ENCODE results near the gene TJP1. TPM values are rescaled to one million over a fixed set of nuclear protein-coding genes. Genes with fewer than 3 reads are reported as not detected.

TJP1 gene
- total RNA-seq, 3 donors from 2014 or later (not counting 1 experiment from before 2014, with no cell fraction given): not detected

DNA sequence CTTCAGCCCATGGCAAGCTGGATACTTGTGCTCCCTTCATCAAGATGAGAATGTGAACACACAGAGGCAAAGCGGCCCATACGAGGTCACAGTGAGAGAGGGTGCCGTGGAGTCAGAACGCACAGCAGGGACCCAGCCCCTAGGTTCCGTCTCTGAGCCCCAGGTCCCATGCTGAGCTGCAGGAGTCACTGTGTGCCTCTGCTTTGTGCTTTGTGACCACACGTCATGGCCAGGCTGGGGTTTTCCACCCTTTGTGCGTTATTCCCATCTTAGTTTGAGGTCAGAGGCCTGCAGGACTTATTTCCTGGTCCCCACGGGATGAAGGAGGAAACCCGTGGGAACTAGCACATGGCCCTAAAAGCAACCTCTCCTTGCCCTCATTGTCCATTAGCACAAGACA, 140.3 kb downstream of the TJP1 start:
- Mint-ChIP-seq H3K4me3 (no peak overlapping the region), H3K36me3 (no peaks in the 10 kb centered on the region), H3K27ac (no peak overlapping the region), H3K4me1 (peaks cover 7 to 13% of the 10 kb centered on the region in 2 donors), H3K9me3 (no peaks in the 10 kb centered on the region), H3K27me3 (ENCODE audit: low read depth in 2 of 2) (peaks cover 7 to 19% of the 10 kb centered on the region in 2 donors)
- TF ChIP-seq, protein P1, sequence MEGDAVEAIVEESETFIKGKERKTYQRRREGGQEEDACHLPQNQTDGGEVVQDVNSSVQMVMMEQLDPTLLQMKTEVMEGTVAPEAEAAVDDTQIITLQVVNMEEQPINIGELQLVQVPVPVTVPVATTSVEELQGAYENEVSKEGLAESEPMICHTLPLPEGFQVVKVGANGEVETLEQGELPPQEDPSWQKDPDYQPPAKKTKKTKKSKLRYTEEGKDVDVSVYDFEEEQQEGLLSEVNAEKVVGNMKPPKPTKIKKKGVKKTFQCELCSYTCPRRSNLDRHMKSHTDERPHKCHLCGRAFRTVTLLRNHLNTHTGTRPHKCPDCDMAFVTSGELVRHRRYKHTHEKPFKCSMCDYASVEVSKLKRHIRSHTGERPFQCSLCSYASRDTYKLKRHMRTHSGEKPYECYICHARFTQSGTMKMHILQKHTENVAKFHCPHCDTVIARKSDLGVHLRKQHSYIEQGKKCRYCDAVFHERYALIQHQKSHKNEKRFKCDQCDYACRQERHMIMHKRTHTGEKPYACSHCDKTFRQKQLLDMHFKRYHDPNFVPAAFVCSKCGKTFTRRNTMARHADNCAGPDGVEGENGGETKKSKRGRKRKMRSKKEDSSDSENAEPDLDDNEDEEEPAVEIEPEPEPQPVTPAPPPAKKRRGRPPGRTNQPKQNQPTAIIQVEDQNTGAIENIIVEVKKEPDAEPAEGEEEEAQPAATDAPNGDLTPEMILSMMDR (IDR thresholded peaks at IDR 0.05): no peak
- no peak overlapping the region for H3K27ac ChIP-seq (ENCODE audit: low read length)
- no peaks in the 10 kb centered on the region for H3K9me3 ChIP-seq (ENCODE audit: control insufficient read depth, insufficient read depth, low read length)
- H3K27me3 ChIP-seq (ENCODE audit: control insufficient read depth, insufficient read depth, low read length): no peaks in the 10 kb centered on the region
- 86% methylated on average over 9 of the region's 9 CpGs for WGBS (ENCODE audit: insufficient coverage)
- intact Hi-C loops (cut with micrococcal nuclease): no loop called here
- ATAC-seq (no peak), DNase-seq (no peak)
- H3K4me1 ChIP-seq (ENCODE audit: control insufficient read depth, insufficient read depth, low read length): peaks cover 14% of the 10 kb centered on the region
- H3K4me3 ChIP-seq (ENCODE audit: low read length): no peak overlapping the region
- no peaks in the 10 kb centered on the region for H3K36me3 ChIP-seq (ENCODE audit: control insufficient read depth, insufficient read depth, low read length)

DNA sequence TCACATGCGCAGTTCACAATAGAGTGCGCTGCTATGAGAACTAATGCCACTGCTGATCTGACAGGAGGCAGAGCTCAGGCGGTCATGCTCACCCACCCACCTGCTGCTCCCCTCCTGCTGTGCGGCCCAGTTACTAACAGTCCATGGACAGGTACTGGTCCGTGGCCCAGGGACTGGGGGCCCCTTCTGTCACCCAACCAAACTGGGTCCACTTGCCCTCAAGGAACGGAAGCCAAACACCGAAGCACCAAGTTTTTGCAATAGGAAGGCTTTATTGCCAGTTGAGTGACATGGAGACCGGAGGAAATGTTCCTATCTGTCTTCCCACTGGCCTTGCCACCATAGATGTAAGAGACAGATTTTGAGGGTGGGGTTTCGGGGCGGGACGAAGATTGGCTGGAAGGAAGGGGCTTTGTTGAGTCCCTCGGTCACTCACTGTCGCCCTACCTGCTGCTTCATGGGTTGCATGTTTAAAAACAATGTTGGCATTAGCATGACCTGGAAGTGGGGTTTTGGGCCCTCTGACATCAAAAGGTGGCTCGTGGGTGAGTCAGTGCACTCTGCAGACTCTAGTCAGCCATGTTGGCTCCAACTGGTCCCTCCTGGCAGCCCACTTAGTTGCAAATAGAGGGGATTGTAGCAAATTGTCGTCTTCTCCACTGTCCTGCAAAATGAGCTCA, 141.0 kb downstream of the TJP1 start:
- no peaks in the 10 kb centered on the region for H3K36me3 Mint-ChIP-seq
- Histone ChIP-seq H3K36me3 (ENCODE audit: control insufficient read depth, insufficient read depth, low read length) (no peaks in the 10 kb centered on the region), H3K9me3 (ENCODE audit: control insufficient read depth, insufficient read depth, low read length) (no peaks in the 10 kb centered on the region), H3K4me3 (ENCODE audit: low read length) (no peak overlapping the region), H3K27me3 (ENCODE audit: control insufficient read depth, insufficient read depth, low read length) (no peaks in the 10 kb centered on the region), H3K27ac (ENCODE audit: low read length) (no peak overlapping the region), H3K4me1 (ENCODE audit: control insufficient read depth, insufficient read depth, low read length) (peaks cover 14% of the 10 kb centered on the region)
- TF ChIP-seq, protein P1 (IDR thresholded peaks at IDR 0.05): no peak
- intact Hi-C loops (cut with micrococcal nuclease): no loop called here
- whole genome bisulfite sequencing (ENCODE audit: insufficient coverage): 86% methylated on average over 15 of the region's 15 CpGs
- ATAC-seq (no peak), DNase-seq (no peak)
- H3K4me3 Mint-ChIP-seq: no peak overlapping the region
- no peaks in the 10 kb centered on the region for H3K9me3 Mint-ChIP-seq
- peaks cover 7 to 13% of the 10 kb centered on the region in 2 donors for H3K4me1 Mint-ChIP-seq
- H3K27ac Mint-ChIP-seq: no peak overlapping the region
- H3K27me3 Mint-ChIP-seq (ENCODE audit: low read depth in 2 of 2): peaks cover 7 to 21% of the 10 kb centered on the region in 2 donors

DNA sequence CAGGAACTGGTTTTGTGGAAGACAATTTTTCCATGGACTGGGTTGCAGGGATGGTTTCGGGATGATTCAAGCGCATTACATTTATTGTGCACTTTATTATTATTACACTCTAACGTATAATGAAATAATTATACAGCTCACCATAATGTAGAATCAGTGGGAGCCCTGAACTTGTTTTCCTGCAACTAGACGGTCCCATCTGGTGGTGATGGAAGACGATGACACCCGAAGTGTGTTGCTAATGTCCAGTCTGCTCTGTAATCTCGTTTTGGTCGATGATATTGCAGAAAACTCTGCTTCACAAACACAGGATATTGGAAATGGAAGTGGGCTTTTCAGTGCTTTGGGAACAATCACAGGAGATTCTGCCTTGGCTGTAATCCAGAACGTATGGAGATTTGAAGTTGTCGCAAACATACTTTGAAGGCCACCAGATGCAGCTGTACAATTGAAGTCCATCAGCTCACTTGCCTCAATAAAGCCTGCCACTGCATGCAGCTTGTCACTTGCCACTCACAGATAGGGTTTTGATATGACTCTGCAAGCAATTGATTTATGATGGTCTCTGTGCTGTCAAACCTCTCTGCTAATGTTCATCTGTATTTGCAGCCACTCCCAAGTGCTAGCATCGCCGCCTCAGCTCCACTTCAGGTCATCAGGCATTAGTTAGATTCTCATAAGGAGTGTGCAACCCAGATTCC, 141.7 kb downstream of the TJP1 start:
- Mint-ChIP-seq H3K9me3 (no peaks in the 10 kb centered on the region), H3K27me3 (ENCODE audit: low read depth in 2 of 2) (peaks cover 9 to 21% of the 10 kb centered on the region in 2 donors), H3K27ac (no peak overlapping the region), H3K4me1 (peaks cover 7 to 13% of the 10 kb centered on the region in 2 donors), H3K36me3 (no peaks in the 10 kb centered on the region), H3K4me3 (no peak overlapping the region)
- intact Hi-C loops (cut with micrococcal nuclease): no loop called here
- no peak overlapping the region for H3K4me3 ChIP-seq (ENCODE audit: low read length)
- H3K27ac ChIP-seq (ENCODE audit: low read length): no peak overlapping the region
- no peak for DNase-seq
- no peaks in the 10 kb centered on the region for H3K9me3 ChIP-seq (ENCODE audit: control insufficient read depth, insufficient read depth, low read length)
- H3K36me3 ChIP-seq (ENCODE audit: control insufficient read depth, insufficient read depth, low read length): no peaks in the 10 kb centered on the region
- 77% methylated on average over 12 of the region's 12 CpGs for WGBS (ENCODE audit: insufficient coverage)
- H3K27me3 ChIP-seq (ENCODE audit: control insufficient read depth, insufficient read depth, low read length): no peaks in the 10 kb centered on the region
- peaks cover 14% of the 10 kb centered on the region for H3K4me1 ChIP-seq (ENCODE audit: control insufficient read depth, insufficient read depth, low read length)
- ATAC-seq: no peak
- TF ChIP-seq, protein P1 (IDR thresholded peaks at IDR 0.05): no peak

Measured in natural killer cell (primary cell).